Raji (cell line): Measurements from ENCODE around the gene ELOB.

Source experiments
- POLR2A ChIP-seq: IDR thresholded peaks from 2 replicates; pipeline ENCODE4 v1.6.1; 2011; ENCODE audit warnings: low read depth, low read length, control low read depth; ENCODE audit not compliant: insufficient read depth

ELOB gene

DNA sequence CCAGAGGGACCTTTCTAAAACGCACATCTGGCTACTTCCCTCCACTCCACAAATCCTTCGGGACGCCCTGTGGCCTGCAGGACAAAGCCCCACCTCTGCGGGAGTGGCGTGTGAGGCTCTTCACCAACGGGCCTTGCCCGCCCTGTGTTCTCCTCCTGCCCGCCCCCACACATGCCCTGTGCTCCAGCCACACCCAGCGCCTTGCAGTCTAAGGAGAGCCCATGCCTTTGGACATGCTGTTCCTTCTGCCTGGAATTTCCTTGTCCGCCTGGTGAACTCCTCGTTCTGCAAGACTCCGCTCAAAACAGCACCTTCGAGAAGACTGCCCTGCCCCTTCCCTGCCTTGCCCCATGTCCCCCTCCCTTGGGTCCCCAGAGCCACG is 7.4 kb downstream of the ELOB start:
- no peak for TF ChIP-seq POLR2A

DNA sequence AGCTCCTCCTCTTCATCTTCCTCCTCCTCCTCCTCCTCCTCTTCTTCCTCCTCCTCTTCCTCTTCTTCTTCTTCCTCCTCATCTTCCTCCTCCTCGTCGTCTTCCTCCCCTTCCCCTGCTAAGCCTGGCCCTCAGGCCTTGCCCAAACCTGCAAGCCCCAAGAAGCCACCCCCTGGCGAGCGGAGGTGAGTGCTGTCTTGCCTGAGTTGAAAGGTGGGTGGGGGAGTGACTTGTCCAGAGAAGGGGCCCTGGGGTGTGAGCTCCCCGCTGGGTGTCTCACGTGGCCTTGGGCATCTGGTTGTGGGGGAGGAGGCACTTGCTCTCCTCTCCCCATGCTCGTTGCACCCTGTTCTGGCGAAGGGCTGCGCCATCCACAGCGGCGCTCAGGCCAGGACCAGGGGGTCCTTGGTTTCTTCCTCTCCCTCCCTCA is 8.0 kb downstream of the ELOB start:
- no peak for TF ChIP-seq POLR2A

DNA sequence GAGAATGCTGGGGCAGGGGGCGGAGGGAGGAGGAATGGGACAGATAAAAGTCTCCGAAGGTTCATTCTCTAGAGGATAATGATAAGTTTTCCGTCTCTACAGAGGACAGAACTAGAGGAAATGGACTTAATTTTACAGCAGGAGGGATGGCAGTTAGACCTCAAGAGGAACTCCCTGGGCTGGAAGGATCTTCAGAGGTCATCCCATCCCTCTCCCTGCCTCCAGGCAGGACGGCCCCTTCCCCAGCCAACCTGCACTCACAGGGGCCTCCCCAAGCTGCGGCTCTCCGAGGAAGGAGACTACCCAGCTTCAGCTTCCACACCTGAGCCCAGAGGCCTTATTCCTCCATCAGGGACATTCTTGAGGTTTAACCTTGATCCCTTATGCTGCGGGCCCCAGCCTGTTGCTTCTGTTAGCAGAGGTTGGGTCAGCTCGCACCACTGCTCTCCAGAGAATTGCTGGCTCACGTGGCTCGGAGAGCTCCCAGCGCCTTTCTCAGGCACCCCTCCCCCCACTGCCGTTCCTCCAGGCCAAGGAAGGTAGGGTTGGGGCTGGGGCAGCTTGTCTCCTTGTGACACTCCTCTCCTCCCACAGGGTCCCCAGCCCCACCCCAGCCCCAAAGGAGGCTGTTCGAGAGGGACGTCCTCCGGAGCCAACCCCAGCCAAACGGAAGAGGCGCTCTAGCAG is 8.5 kb downstream of the ELOB start:
- TF ChIP-seq POLR2A, result no peak

DNA sequence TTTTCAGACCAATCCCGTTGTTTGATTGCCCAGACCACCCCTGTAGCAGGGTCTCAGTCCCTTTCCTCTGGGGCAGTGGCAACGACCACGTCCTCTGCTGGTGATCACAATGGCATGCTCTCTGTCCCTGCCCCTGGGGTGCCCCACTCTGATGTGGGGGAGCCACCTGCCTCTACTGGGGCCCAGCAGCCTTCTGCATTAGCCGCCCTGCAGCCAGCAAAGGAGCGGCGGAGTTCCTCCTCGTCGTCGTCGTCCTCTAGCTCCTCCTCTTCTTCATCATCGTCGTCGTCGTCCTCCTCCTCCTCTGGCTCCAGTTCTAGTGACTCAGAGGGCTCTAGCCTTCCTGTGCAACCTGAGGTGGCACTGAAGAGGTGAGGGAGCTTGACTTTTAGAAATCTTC is 9.2 kb downstream of the ELOB start:
- TF ChIP-seq POLR2A, result no peak

DNA sequence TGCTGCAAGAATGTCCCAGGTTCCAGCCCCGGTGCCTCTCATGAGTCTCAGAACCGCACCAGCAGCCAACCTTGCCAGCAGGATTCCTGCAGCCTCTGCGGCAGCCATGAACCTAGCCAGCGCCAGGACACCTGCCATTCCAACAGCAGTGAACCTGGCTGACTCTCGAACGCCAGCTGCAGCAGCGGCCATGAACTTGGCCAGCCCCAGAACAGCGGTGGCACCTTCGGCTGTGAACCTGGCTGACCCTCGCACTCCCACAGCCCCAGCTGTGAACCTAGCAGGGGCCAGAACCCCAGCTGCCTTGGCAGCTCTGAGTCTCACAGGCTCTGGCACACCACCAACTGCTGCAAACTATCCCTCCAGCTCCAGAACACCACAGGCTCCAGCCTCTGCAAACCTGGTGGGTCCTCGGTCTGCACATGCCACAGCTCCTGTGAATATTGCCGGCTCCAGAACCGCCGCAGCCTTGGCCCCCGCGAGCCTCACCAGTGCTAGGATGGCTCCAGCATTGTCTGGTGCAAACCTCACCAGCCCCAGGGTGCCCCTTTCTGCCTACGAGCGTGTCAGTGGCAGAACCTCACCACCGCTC is 9.8 kb downstream of the ELOB start:
- no peak for TF ChIP-seq POLR2A

DNA sequence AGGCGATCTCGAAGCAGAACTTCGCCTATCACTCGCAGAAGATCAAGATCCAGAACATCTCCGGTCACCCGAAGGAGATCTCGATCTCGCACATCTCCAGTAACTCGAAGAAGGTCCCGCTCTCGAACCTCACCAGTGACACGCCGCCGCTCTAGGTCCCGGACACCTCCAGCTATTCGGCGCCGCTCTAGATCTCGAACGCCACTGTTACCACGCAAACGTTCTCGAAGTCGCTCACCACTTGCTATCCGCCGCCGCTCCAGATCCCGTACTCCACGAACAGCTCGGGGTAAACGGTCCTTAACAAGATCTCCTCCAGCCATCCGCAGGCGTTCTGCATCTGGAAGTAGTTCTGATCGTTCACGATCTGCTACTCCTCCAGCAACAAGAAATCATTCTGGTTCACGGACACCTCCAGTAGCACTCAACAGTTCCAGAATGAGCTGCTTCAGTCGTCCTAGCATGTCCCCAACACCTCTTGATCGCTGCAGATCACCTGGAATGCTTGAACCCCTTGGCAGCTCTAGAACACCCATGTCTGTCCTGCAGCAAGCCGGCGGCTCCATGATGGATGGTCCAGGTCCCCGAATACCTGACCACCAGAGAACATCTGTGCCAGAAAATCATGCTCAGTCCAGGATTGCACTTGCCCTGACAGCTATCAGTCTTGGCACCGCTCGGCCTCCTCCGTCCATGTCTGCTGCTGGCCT is 10.5 kb downstream of the ELOB start:
- TF ChIP-seq POLR2A, result no peak

DNA sequence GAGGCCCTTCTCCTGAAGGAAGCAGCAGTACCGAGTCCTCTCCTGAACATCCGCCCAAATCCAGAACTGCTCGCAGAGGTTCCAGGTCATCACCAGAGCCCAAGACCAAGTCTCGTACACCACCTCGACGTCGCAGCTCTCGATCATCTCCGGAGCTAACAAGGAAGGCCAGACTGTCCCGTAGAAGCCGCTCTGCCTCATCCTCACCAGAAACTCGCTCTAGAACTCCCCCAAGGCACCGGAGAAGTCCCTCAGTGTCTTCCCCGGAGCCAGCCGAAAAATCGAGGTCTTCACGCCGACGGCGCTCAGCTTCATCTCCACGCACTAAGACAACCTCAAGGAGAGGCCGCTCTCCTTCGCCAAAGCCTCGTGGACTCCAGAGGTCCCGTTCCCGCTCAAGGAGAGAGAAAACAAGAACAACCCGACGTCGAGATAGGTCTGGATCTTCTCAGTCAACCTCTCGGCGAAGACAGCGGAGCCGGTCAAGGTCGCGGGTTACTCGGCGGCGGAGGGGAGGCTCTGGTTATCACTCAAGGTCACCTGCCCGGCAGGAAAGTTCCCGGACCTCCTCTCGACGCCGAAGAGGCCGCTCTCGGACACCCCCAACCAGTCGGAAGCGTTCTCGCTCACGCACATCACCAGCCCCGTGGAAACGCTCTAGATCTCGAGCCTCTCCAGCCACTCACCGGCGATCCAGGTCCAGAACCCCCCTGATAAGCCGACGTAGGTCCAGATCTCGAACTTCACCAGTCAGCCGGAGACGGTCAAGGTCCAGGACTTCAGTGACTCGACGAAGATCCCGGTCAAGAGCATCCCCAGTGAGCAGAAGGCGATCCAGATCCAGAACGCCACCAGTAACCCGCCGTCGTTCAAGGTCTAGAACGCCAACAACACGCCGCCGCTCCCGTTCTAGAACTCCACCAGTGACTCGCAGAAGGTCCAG is 11.3 kb downstream of the ELOB start:
- no peak for TF ChIP-seq POLR2A

DNA sequence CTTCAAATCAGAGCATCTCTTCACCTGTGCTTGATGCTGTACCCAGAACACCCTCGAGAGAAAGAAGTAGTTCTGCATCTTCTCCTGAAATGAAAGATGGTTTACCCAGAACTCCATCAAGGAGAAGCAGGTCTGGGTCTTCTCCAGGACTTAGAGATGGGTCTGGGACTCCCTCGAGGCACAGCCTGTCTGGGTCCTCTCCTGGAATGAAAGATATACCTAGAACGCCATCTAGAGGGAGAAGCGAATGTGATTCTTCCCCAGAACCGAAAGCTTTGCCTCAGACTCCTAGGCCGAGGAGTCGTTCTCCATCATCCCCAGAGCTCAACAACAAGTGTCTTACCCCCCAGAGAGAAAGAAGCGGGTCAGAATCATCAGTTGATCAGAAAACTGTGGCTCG is 12.4 kb downstream of the ELOB start:
- no peak for TF ChIP-seq POLR2A

DNA sequence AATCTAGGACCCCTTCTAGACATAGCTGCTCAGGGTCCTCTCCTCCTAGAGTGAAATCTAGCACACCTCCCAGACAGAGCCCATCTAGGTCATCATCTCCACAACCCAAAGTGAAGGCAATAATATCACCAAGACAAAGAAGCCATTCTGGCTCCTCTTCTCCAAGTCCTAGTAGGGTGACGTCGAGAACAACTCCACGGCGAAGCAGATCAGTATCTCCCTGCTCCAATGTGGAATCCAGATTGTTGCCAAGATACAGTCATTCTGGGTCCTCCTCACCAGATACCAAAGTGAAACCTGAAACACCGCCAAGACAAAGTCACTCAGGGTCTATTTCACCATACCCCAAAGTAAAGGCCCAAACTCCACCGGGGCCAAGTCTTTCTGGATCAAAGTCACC is 13.9 kb downstream of the ELOB start:
- TF ChIP-seq POLR2A, result no peak

DNA sequence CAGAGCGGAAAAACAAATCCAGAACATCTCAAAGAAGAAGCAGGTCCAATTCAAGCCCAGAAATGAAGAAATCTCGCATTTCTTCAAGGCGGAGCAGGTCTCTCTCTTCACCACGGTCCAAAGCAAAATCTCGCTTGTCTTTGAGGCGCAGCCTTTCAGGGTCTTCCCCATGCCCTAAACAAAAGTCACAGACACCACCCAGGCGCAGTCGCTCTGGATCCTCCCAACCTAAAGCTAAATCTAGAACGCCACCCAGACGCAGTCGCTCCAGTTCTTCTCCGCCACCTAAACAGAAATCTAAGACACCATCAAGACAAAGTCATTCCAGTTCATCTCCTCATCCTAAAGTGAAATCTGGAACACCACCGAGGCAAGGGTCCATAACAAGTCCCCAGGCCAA is 14.4 kb downstream of the ELOB start:
- TF ChIP-seq POLR2A, result no peak

DNA sequence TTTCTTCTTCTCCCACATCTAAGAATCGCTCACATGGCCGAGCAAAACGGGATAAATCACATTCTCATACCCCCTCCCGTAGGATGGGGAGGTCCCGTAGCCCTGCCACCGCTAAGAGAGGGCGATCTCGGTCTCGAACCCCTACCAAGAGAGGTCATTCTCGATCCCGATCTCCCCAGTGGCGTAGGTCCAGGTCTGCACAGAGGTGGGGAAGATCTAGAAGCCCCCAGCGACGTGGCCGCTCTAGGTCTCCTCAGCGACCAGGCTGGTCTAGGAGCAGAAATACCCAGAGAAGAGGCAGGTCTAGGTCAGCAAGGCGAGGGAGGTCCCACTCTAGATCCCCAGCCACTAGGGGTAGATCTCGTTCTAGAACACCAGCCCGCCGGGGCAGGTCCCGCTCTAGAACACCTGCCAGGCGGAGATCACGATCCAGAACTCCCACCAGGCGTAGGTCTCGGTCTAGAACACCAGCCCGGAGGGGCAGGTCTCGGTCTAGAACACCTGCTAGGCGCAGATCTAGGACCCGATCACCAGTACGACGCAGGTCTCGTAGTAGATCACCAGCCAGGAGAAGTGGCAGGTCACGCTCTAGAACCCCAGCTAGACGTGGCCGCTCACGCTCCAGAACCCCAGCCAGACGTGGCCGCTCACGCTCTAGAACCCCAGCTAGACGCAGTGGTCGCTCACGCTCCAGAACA is 15.0 kb downstream of the ELOB start:
- no peak for TF ChIP-seq POLR2A

DNA sequence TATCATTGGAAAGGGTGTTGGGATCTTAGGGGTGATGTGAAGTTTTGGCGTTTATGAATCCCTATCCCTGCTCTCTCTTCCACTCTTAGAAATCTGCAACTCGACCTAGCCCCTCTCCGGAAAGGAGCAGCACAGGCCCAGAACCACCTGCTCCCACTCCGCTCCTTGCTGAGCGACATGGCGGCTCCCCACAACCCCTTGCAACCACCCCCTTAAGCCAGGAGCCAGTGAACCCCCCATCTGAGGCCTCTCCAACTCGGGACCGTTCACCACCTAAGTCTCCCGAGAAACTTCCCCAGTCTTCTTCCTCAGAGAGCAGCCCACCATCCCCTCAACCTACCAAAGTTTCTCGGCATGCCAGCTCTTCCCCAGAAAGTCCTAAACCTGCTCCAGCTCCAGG is 15.6 kb downstream of the ELOB start:
- no peak for TF ChIP-seq POLR2A

DNA sequence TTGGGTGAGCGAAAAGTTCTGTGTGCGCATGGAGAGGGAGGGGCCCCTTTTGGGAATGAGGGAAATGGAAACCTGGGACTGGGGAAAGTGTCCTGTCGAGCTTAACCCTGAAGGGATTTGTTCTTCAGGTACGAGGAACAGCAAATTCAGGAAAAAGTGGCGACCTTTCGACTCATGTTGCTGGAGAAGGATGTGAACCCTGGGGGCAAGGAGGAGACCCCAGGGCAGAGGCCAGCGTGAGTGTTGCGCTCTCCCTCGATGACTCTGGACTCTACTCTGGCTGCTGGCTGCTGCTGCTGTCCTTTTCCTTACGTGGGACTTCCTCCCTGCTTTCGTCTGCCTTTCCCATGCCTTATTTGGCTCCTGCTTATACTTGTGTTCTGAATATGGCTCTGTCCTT is 19.7 kb downstream of the ELOB start:
- no peak for TF ChIP-seq POLR2A

DNA sequence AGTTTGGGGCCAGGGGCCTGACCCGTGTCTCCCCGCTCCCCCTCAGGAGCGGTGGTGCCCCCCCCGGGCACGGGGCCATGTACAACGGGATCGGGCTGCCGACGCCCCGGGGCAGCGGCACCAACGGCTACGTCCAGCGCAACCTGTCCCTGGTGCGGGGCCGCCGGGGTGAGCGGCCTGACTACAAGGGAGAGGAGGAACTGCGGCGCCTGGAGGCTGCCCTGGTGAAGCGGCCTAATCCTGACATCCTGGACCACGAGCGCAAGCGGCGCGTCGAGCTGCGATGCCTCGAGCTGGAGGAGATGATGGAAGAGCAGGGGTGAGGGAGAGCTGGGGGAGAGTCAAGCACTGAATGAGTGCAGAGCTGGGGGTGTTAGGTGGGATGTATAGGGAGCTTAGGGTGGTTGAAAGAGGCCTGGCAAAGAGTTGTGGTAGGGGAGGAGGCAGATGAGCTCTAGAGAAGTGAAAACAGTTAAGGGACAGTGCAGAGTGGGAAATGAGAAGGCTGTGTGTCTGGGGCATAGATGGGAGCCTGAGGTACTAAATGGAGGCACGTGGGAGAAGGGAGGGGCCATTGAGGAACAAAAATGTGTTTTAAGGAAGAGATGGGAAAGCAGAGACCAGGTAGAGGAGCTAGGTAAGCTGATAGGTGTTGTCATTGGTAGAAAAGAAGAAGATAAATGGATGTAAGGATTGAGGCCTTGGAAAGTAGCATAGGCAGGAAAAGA is 20.6 kb downstream of the ELOB start:
- no peak for TF ChIP-seq POLR2A
